ENCODE results near the gene EIF4B. TPM values are rescaled to one million over a fixed set of nuclear protein-coding genes. Genes with fewer than 3 reads are reported as not detected.

The EIF4B gene
- total RNA-seq, 2 donors from 2014 or later, result 272 to 383 TPM

- Histone ChIP-seq H3K4me1 (peaks cover 0 to 22% of the 10 kb centered on the region in 2 donors), H3K27me3 (no peaks in the 10 kb centered on the region), H3K4me3 (no peak overlapping the region), H3K27ac (no peak overlapping the region), H3K36me3 (no peaks in the 10 kb centered on the region), H3K9me3 (no peaks in the 10 kb centered on the region)
- TF ChIP-seq, protein P1, sequence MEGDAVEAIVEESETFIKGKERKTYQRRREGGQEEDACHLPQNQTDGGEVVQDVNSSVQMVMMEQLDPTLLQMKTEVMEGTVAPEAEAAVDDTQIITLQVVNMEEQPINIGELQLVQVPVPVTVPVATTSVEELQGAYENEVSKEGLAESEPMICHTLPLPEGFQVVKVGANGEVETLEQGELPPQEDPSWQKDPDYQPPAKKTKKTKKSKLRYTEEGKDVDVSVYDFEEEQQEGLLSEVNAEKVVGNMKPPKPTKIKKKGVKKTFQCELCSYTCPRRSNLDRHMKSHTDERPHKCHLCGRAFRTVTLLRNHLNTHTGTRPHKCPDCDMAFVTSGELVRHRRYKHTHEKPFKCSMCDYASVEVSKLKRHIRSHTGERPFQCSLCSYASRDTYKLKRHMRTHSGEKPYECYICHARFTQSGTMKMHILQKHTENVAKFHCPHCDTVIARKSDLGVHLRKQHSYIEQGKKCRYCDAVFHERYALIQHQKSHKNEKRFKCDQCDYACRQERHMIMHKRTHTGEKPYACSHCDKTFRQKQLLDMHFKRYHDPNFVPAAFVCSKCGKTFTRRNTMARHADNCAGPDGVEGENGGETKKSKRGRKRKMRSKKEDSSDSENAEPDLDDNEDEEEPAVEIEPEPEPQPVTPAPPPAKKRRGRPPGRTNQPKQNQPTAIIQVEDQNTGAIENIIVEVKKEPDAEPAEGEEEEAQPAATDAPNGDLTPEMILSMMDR (IDR thresholded peaks at IDR 0.05), result no peak
- DNase-seq (ENCODE audit: low spot score), result no peak
Observed at GRCh38 chr12:52977170-52977569, 29.1 kb upstream of the EIF4B start.

GRCh38 chr12:52980096-52980649 lies 26.1 kb upstream of the EIF4B start:
- H3K27me3 ChIP-seq, result no peaks in the 10 kb centered on the region
- peaks cover 0 to 16% of the 10 kb centered on the region in 2 donors for H3K4me1 ChIP-seq
- no peak for DNase-seq (ENCODE audit: low spot score)
- H3K27ac ChIP-seq, result no peak overlapping the region
- TF ChIP-seq, protein P1 (IDR thresholded peaks at IDR 0.05), result no peak
- no peaks in the 10 kb centered on the region for H3K9me3 ChIP-seq
- H3K4me3 ChIP-seq, result no peak overlapping the region
- H3K36me3 ChIP-seq, result no peaks in the 10 kb centered on the region

DNA sequence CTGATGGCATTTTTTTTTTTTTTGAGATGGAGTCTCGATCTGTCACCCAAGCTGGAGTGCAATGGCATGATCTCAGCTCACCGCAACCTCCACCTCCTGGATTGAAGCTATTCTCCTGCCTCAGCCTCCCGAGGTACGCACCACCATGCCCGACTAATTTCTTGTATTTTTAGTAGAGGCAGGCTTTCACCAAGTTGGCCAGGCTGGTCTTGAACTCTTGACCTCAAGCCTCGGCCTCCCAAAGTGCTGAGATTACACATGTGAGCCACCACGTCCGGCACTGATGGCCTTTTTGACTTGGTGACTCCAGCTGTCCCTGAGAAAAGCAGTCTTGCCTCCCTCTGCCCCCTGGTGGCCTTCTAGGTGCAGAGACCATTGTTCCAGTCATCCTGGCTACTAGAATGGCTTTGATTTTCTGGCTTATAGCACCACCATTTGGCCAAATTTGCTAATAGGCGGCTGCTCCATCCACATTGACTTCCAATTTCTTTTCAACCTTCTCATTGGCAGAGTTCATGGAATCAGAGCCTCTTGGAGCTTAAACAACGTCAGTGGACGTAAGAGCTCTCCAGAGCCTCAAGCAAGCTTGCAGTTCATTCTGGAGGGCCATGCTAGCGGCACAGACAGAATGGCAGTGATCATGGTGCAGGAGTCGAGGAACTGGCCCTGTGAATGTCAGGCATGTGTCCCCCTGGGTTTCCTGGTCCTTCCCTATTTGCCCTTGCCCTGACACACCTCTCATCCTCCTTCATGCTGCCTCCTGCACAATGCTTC lies 25.4 kb upstream of the EIF4B start:
- TF ChIP-seq, protein P1 (IDR thresholded peaks at IDR 0.05), result peak; percentile 91 to 97
- no peaks in the 10 kb centered on the region for H3K9me3 ChIP-seq
- no peak overlapping the region for H3K27ac ChIP-seq
- no peaks in the 10 kb centered on the region for H3K36me3 ChIP-seq
- H3K4me3 ChIP-seq, result no peak overlapping the region
- peaks cover 0 to 10% of the 10 kb centered on the region in 2 donors for H3K4me1 ChIP-seq
- H3K27me3 ChIP-seq, result no peaks in the 10 kb centered on the region
- DNase-seq (ENCODE audit: low spot score), result peak; percentile 94

GRCh38 chr12:52984136-52984535 lies 22.1 kb upstream of the EIF4B start:
- Histone ChIP-seq H3K27ac (no peak overlapping the region), H3K9me3 (no peaks in the 10 kb centered on the region), H3K27me3 (no peaks in the 10 kb centered on the region), H3K4me3 (no peak overlapping the region), H3K4me1 (no peaks in the 10 kb centered on the region), H3K36me3 (no peaks in the 10 kb centered on the region)
- TF ChIP-seq, protein P1 (IDR thresholded peaks at IDR 0.05), result no peak
- DNase-seq (ENCODE audit: low spot score), result no peak

GRCh38 chr12:52988898-52989297 lies 17.4 kb upstream of the EIF4B start:
- Histone ChIP-seq H3K27me3 (no peaks in the 10 kb centered on the region), H3K27ac (no peak overlapping the region), H3K4me3 (no peak overlapping the region), H3K9me3 (no peaks in the 10 kb centered on the region), H3K4me1 (no peaks in the 10 kb centered on the region), H3K36me3 (no peaks in the 10 kb centered on the region)
- TF ChIP-seq, protein P1 (IDR thresholded peaks at IDR 0.05), result no peak
- no peak for DNase-seq (ENCODE audit: low spot score)
